ENCODE measurements around the gene EIF4E3. TPM values are rescaled to one million over a fixed set of nuclear protein-coding genes. Genes with fewer than 3 reads are reported as not detected.

The EIF4E3 gene
- total and polyA plus RNA-seq, 2 donors from 2014 or later, result 10.5 to 37.1 TPM

GRCh38 chr3:71733319-71733718, 8.1 kb upstream of the EIF4E3 start:
- no peak overlapping the region for H3K27ac ChIP-seq (ENCODE audit: low read depth in 2 of 2, low read length in 2 of 2)
- no peaks in the 10 kb centered on the region for H3K27me3 ChIP-seq (ENCODE audit: control insufficient read depth, insufficient read depth, low read length)
- no peak for DNase-seq
- TF ChIP-seq, protein P1, sequence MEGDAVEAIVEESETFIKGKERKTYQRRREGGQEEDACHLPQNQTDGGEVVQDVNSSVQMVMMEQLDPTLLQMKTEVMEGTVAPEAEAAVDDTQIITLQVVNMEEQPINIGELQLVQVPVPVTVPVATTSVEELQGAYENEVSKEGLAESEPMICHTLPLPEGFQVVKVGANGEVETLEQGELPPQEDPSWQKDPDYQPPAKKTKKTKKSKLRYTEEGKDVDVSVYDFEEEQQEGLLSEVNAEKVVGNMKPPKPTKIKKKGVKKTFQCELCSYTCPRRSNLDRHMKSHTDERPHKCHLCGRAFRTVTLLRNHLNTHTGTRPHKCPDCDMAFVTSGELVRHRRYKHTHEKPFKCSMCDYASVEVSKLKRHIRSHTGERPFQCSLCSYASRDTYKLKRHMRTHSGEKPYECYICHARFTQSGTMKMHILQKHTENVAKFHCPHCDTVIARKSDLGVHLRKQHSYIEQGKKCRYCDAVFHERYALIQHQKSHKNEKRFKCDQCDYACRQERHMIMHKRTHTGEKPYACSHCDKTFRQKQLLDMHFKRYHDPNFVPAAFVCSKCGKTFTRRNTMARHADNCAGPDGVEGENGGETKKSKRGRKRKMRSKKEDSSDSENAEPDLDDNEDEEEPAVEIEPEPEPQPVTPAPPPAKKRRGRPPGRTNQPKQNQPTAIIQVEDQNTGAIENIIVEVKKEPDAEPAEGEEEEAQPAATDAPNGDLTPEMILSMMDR (IDR thresholded peaks at IDR 0.05; ENCODE audit: borderline replicate concordance, extremely low read depth, insufficient read depth), result no peak
- peaks cover 0 to 6% (median 0%) of the 10 kb centered on the region in 3 donors for H3K4me1 ChIP-seq (ENCODE audit: control insufficient read depth in 2 of 3, insufficient read depth in 2 of 3, low read depth in 1 of 3, low read length in 3 of 3)
- FAIRE-seq, result no peak
- no peak overlapping the region for H3K9ac ChIP-seq (ENCODE audit: low read length in 3 of 3)
- intact Hi-C loops (cut with DNase I), result no loop called here
- peaks cover 0 to 5% (median 0%) of the 10 kb centered on the region in 3 donors for H3K9me3 ChIP-seq (ENCODE audit: control insufficient read depth in 2 of 3, insufficient read depth in 1 of 3, low read length in 3 of 3)
- H3K36me3 ChIP-seq (ENCODE audit: control insufficient read depth in 2 of 3, insufficient read depth in 3 of 3, low read length in 3 of 3), result no peaks in the 10 kb centered on the region
- no peak overlapping the region for H3K4me3 ChIP-seq (ENCODE audit: low read length in 3 of 3)

DNA sequence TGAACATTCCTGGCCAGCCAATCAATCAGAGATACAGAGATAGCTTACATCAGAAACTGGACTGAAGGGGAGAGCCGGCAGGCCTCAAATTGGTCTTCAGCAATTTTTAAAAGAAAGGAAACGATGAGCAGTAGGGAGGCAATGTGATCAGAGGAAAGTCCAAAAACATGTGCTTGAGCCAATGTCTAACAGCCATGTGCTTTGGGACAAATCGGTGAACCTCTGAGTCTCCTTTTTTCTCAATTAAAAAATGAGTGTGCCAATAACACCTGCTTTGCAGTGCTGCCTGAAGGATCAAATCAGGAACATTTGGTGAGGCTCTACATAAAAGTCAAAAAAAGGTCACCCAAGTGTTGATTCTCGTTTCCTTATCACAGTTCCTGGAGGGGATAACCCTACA, 7.4 kb upstream of the EIF4E3 start:
- intact Hi-C loops (cut with DNase I), result no loop called here
- H3K4me1 ChIP-seq (ENCODE audit: control insufficient read depth in 2 of 3, insufficient read depth in 2 of 3, low read depth in 1 of 3, low read length in 3 of 3), result peaks cover 0 to 6% (median 0%) of the 10 kb centered on the region in 3 donors
- no peak overlapping the region for H3K4me3 ChIP-seq (ENCODE audit: low read length in 3 of 3)
- no peaks in the 10 kb centered on the region for H3K36me3 ChIP-seq (ENCODE audit: control insufficient read depth in 2 of 3, insufficient read depth in 3 of 3, low read length in 3 of 3)
- H3K27ac ChIP-seq (ENCODE audit: low read depth in 2 of 2, low read length in 2 of 2), result no peak overlapping the region
- FAIRE-seq (no peak), DNase-seq (no peak)
- peaks cover 0 to 5% (median 0%) of the 10 kb centered on the region in 3 donors for H3K9me3 ChIP-seq (ENCODE audit: control insufficient read depth in 2 of 3, insufficient read depth in 1 of 3, low read length in 3 of 3)
- TF ChIP-seq, protein P1 (IDR thresholded peaks at IDR 0.05; ENCODE audit: borderline replicate concordance, extremely low read depth, insufficient read depth), result no peak
- no peak overlapping the region for H3K9ac ChIP-seq (ENCODE audit: low read length in 3 of 3)
- H3K27me3 ChIP-seq (ENCODE audit: control insufficient read depth, insufficient read depth, low read length), result no peaks in the 10 kb centered on the region

DNA sequence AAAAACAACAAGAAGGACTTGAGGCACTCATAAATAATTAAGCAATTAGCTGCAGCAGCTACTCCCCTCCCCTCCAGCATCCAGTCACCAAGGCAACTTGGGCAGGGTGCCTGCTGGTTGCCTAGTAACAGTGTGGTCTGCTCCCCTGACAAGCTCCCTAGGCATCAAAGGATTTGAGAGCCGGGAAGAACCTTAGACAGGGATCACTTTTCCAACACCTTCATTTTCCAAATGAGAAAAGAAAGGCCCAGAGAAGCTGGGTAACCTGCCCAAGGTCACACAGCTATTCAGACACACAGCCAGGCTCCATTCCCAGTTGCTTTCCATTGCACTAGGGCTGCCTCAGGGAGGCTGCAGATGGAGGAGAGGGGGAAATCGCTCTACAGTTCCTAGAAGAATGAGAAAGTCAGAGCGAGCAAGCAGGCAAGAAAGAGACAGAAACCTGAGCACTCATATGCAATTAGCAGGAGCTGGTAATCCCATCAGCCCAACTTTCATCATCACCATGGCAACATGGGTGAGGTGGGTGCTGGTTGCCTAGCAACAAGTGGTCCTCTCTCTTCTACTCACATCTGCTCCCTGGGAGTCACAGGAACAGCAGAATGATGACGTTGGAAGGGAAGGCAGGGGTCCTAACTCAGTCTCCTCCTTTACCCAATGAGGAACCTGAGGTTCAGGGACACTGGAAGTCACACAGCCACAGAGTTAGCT, 3.6 kb upstream of the EIF4E3 start:
- no peak overlapping the region for H3K4me3 ChIP-seq (ENCODE audit: low read length in 3 of 3)
- peaks cover 0 to 13% (median 2%) of the 10 kb centered on the region in 3 donors for H3K4me1 ChIP-seq (ENCODE audit: control insufficient read depth in 2 of 3, insufficient read depth in 2 of 3, low read depth in 1 of 3, low read length in 3 of 3)
- DNase-seq (peak in 4 of 5 donors; percentile 19 to 62 (median 46)), FAIRE-seq (no peak)
- no peak overlapping the region for H3K9ac ChIP-seq (ENCODE audit: low read length in 3 of 3)
- H3K27me3 ChIP-seq (ENCODE audit: control insufficient read depth, insufficient read depth, low read length), result no peaks in the 10 kb centered on the region
- H3K27ac ChIP-seq (ENCODE audit: low read depth in 2 of 2, low read length in 2 of 2), result no peak overlapping the region
- TF ChIP-seq, protein P1 (IDR thresholded peaks at IDR 0.05; ENCODE audit: borderline replicate concordance, extremely low read depth, insufficient read depth), result no peak
- H3K36me3 ChIP-seq (ENCODE audit: control insufficient read depth in 2 of 3, insufficient read depth in 3 of 3, low read length in 3 of 3), result no peaks in the 10 kb centered on the region
- intact Hi-C loops (cut with DNase I), result no loop called here
- H3K9me3 ChIP-seq (ENCODE audit: control insufficient read depth in 2 of 3, insufficient read depth in 1 of 3, low read length in 3 of 3), result no peaks in the 10 kb centered on the region

All from kidney (tissue), 14 donors.